Coronary artery (tissue), 2 donors: ENCODE results near the gene SEMA4D.

Source experiments
- DNase-seq: peaks from one replicate; pipeline ENCODE4 v3.0.0-alpha.2; 2017; ENCODE audit warnings: low spot score
- H3K27ac ChIP-seq, 2 donors: fragments of 200-600 bp; sonication (generic); one replicate each; pipeline ENCODE4 v1.5.1; 2016 to 2019
- H3K4me3 ChIP-seq: fragments of 200-600 bp; sonication (generic); 2 replicates; pipeline ENCODE4 v1.5.1; 2016; ENCODE audit warnings: mild to moderate bottlenecking, moderate library complexity
- CTCF ChIP-seq: fragments of 200-600 bp; sonication (generic); IDR thresholded peaks from one replicate; pipeline ENCODE4 v1.5.1; 2019; ENCODE audit warnings: antibody characterized with exemption

SEMA4D gene

GRCh38 chr9:89446261-89446960 is 51.5 kb downstream of the SEMA4D start:
- no peak for DNase-seq
- H3K27ac ChIP-seq = no peak overlapping the region
- H3K4me3 ChIP-seq = no peak overlapping the region
- TF ChIP-seq CTCF = no peak

GRCh38 chr9:89445801-89446251 is 52.1 kb downstream of the SEMA4D start:
- no peak overlapping the region for H3K4me3 ChIP-seq
- no peak for TF ChIP-seq CTCF
- no peak for DNase-seq
- no peak overlapping the region for H3K27ac ChIP-seq

- TF ChIP-seq CTCF = no peak
- Histone ChIP-seq H3K4me3 (no peak overlapping the region), H3K27ac (no peak overlapping the region)
- DNase-seq = no peak
Observed at GRCh38 chr9:89444925-89445765, 52.8 kb downstream of the SEMA4D start.

GRCh38 chr9:89444274-89444673 is 53.6 kb downstream of the SEMA4D start:
- no peak for DNase-seq
- Histone ChIP-seq H3K27ac (no peak overlapping the region), H3K4me3 (no peak overlapping the region)
- TF ChIP-seq CTCF = no peak

GRCh38 chr9:89442981-89443814 is 54.7 kb downstream of the SEMA4D start:
- no peak for DNase-seq
- no peak overlapping the region for H3K27ac ChIP-seq
- TF ChIP-seq CTCF = no peak
- H3K4me3 ChIP-seq = no peak overlapping the region

- Histone ChIP-seq H3K4me3 (no peak overlapping the region), H3K27ac (no peak overlapping the region)
- TF ChIP-seq CTCF = no peak
- DNase-seq = no peak
Observed at GRCh38 chr9:89442501-89442978, 55.4 kb downstream of the SEMA4D start.
